Measurements from ENCODE around the gene ACOX3. TPM values are rescaled to one million over a fixed set of nuclear protein-coding genes. Genes with fewer than 3 reads are reported as not detected.

ACOX3 gene
- total and polyA plus RNA-seq, 4 donors = 11.4 to 24.6 (median 13.6) TPM

- H3K27ac ChIP-seq (ENCODE audit: low read depth in 1 of 2, low read length in 2 of 2) = no peak overlapping the region
These were observed 29.8 kb downstream of the ACOX3 start for GRCh38 chr4:8410641-8411271.

GRCh38 chr4:8410066-8410625 is 30.4 kb downstream of the ACOX3 start:
- H3K4me1 ChIP-seq (ENCODE audit: control insufficient read depth in 4 of 4, insufficient read depth in 4 of 4, low read length in 3 of 4) = no peaks in the 10 kb centered on the region
- no peak for DNase-seq (ENCODE audit: low spot score)
- peaks cover 2 to 54% (median 18%) of the 10 kb centered on the region in 4 donors for H3K36me3 ChIP-seq (ENCODE audit: control insufficient read depth in 4 of 4, insufficient read depth in 3 of 4, low read depth in 1 of 4, low read length in 3 of 4)
- WGBS = 87% methylated on average over 9 of the region's 9 CpGs
- TF ChIP-seq HNF4A (conservative IDR thresholded peaks at IDR 0.05) (no peak), MAX (IDR thresholded peaks at IDR 0.05) (no peak), ZBTB33 (IDR thresholded peaks at IDR 0.05) (no peak), RXRA (IDR thresholded peaks at IDR 0.05) (no peak)
- H3K4me3 ChIP-seq (ENCODE audit: low read depth in 1 of 3, low read length in 3 of 3) = no peak overlapping the region
- H3K27ac ChIP-seq (ENCODE audit: low read depth in 1 of 2, low read length in 2 of 2) = no peak overlapping the region
- H3K27me3 ChIP-seq (ENCODE audit: control insufficient read depth in 4 of 4, insufficient read depth in 4 of 4, low read length in 3 of 4) = no peaks in the 10 kb centered on the region
- H3K9me3 ChIP-seq (ENCODE audit: control insufficient read depth in 4 of 4, low read length in 3 of 4) = no peaks in the 10 kb centered on the region
- H3K9ac ChIP-seq (ENCODE audit: low read depth in 1 of 2, low read length in 2 of 2) = no peak overlapping the region

More at GRCh38 chr4:8410641-8411271, 29.8 kb downstream of the ACOX3 start:
- H3K9me3 ChIP-seq (ENCODE audit: control insufficient read depth in 4 of 4, low read length in 3 of 4) = no peaks in the 10 kb centered on the region
- WGBS = 85% methylated on average over 26 of the region's 26 CpGs
- no peak overlapping the region for H3K4me3 ChIP-seq (ENCODE audit: low read depth in 1 of 3, low read length in 3 of 3)
- no peaks in the 10 kb centered on the region for H3K27me3 ChIP-seq (ENCODE audit: control insufficient read depth in 4 of 4, insufficient read depth in 4 of 4, low read length in 3 of 4)
- H3K9ac ChIP-seq (ENCODE audit: low read depth in 1 of 2, low read length in 2 of 2) = no peak overlapping the region
- no peaks in the 10 kb centered on the region for H3K4me1 ChIP-seq (ENCODE audit: control insufficient read depth in 4 of 4, insufficient read depth in 4 of 4, low read length in 3 of 4)
- TF ChIP-seq RAD21 (IDR thresholded peaks at IDR 0.05) (peak in 1 of 2 donors; percentile 40), ZBTB33 (IDR thresholded peaks at IDR 0.05) (no peak), CTCF (IDR thresholded peaks at IDR 0.05; ENCODE audit: low read depth, low read length, missing input control) (peak; percentile 20)
- peaks cover 1 to 51% (median 20%) of the 10 kb centered on the region in 4 donors for H3K36me3 ChIP-seq (ENCODE audit: control insufficient read depth in 4 of 4, insufficient read depth in 3 of 4, low read depth in 1 of 4, low read length in 3 of 4)
- peak; percentile 61 for DNase-seq (ENCODE audit: low spot score)

- 84% methylated on average over 17 of the region's 17 CpGs for WGBS
- Histone ChIP-seq H3K27ac (ENCODE audit: low read depth in 1 of 2, low read length in 2 of 2) (no peak overlapping the region), H3K9ac (ENCODE audit: low read depth in 1 of 2, low read length in 2 of 2) (no peak overlapping the region), H3K36me3 (ENCODE audit: control insufficient read depth in 4 of 4, insufficient read depth in 3 of 4, low read depth in 1 of 4, low read length in 3 of 4) (peaks cover 4 to 52% (median 13%) of the 10 kb centered on the region in 4 donors), H3K4me3 (ENCODE audit: low read depth in 1 of 3, low read length in 3 of 3) (no peak overlapping the region), H3K9me3 (ENCODE audit: control insufficient read depth in 4 of 4, low read length in 3 of 4) (no peaks in the 10 kb centered on the region), H3K4me1 (ENCODE audit: control insufficient read depth in 4 of 4, insufficient read depth in 4 of 4, low read length in 3 of 4) (no peaks in the 10 kb centered on the region), H3K27me3 (ENCODE audit: control insufficient read depth in 4 of 4, insufficient read depth in 4 of 4, low read length in 3 of 4) (no peaks in the 10 kb centered on the region)
- DNase-seq (ENCODE audit: low spot score) = peak; percentile 55
- TF ChIP-seq EGR1 (IDR thresholded peaks at IDR 0.05; ENCODE audit: low read depth in 2 of 2) (no peak), RXRA (IDR thresholded peaks at IDR 0.05) (no peak), TAF1 (conservative IDR thresholded peaks at IDR 0.05) (no peak), NR2F2 (IDR thresholded peaks at IDR 0.05) (no peak), ATF3 (IDR thresholded peaks at IDR 0.05) (no peak), FOXA2 (IDR thresholded peaks at IDR 0.05) (no peak)
These were observed 31.1 kb downstream of the ACOX3 start for GRCh38 chr4:8409264-8410065.

Data from liver (tissue), 9 donors.